ENCODE results near the gene NUPR1.

GRCh38 chr16:28486266-28486665 is 52.5 kb downstream of the NUPR1 start:
- no peak for TF ChIP-seq CTCF (IDR thresholded peaks at IDR 0.05)
- TF ChIP-seq POLR2A (IDR thresholded peaks at IDR 0.05): no peak
